ENCODE data around the gene UGT2B11.
"Not testable (repeated sequence)": the region's sequence is repeated elsewhere in the genome, so short reads cannot be mapped to it uniquely, and the experiment has no call there.

Gene UGT2B11

DNA sequence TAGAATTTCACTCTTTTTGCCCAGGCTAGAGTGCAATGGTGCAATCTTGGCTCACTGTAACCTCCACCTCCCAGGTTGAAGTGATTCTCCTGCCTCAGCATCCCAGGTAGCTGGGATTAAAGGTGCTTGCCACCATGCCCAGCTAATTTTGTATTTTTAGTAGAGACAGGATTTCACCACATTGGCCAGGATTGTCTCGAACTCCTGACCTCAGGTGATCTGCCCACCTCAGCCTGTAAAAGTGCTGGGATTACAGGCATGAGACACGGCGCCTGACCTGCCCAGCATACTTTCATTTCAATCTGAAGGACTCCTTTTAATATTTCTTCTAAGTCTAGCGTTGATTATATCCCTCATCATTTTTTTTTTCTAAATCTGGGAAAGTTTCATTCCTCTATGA, 45.4 kb downstream of the UGT2B11 start:
- not testable (repeated sequence) for DNase-seq

DNA sequence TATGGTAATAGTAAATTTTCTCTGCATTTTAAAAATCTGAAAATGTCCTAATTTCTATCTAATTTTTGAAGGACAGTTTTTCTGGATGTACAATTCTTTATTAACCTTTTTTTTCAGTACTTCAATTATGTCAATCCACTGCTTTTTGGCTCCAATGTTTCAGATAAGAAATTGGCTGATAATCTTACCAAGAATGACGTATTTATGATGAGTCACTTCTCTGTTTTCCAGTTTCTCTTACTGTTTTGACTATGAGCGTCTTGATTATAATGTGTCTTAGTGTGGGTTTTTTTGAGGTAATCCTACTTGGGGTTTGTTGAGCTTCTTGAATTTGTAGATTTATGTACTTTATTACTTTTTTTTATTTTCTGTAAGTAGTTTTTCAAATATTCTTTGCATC, 47.2 kb downstream of the UGT2B11 start:
- DNase-seq, result no peak

DNA sequence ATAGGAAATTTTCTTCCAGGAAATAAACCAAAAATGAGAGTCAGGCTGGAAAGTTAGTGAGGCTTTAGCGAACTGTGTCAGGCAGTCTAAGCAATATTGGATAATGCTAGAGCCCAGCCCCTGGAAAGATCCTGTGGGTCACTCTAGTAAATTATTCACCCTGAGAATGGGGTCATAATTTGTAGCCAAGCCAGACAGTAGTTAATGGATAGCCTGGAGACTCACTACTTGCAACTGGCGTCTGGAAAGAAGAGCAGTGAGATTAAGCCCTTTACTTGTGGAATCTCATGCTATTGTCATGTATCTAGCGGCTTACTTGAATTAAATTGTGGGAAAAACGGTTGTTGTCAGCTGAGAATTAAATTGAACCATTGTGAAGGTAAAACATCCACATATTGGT, 48.2 kb downstream of the UGT2B11 start:
- not testable (repeated sequence) for DNase-seq

DNA sequence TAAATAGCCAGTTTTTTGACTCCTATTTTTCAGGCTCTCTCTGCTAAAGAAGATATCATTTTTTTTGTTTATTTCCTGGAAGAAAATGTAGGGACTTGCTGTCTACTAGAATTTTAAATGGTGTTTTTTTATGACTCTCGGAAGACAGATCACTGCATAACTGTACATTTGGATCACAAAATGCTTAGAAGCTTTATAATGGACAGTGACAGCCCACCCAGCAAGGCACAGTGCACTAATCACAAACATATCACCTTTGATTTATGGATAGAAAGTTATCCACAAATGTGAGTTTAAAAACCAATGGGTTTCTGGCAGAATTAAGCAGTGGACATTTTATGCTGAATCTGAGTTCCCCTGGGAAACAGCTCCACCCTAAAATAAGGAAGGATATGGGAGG, 48.8 kb downstream of the UGT2B11 start:
- DNase-seq, result not testable (repeated sequence)

DNA sequence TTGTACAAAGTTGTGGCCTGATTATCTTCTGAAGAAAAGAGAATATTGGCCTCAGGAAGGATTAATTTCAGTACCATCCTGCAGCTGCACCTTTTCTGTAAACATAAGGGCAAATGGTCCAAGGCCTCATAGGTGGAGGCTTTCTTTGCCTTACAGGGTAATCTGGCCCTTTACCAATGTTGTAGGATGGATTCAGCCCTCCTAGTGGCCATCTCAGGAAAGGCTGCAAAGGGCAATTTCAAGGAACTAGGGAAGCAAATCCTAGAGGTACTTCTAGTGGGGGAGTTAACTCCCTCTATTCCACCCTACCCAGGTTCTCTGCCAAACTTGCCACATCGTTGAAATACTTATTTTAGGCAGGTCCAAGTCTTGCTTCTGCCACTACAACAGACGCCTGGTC, 57.6 kb downstream of the UGT2B11 start:
- no peak for DNase-seq

DNA sequence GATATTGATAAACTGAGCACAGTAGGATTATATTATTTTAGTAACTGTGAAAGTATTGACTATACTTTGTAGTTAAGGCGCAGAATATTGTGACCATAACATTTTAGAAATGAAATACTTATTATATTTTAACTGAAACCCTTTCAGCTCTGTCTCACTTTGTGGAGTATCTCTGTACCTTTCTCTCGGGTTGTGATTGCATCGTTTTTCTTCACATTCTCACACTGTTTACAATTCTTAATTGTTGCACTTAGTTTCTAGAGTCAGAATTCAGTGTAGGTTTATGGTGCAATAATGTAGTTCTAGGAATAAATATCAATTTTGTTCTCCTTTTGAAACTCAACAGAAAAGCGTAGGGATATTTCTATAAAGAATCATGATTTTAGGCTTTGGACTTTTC, 60.5 kb downstream of the UGT2B11 start:
- DNase-seq, result no peak

Measured in CD4-positive, alpha-beta T cell treated with Interleukin-21 for 1 hour (primary cell).